Ishikawa (cell line): ENCODE measurements around the gene ZGPAT.

Source experiments
- EGR1 ChIP-seq: IDR thresholded peaks from 2 replicates; pipeline ENCODE4 v1.6.1; 2012
- MAX ChIP-seq: IDR thresholded peaks from 2 replicates; pipeline ENCODE4 v1.6.1; 2012
- RAD21 ChIP-seq: IDR thresholded peaks from 2 replicates; pipeline ENCODE4 v1.6.1; 2012; ENCODE audit warnings: low read depth
- REST ChIP-seq: IDR thresholded peaks from 2 replicates; pipeline ENCODE4 v1.6.1; 2012; ENCODE audit warnings: low read depth, mild to moderate bottlenecking
- TAF1 ChIP-seq: IDR thresholded peaks from 2 replicates; pipeline ENCODE4 v1.6.1; 2012; ENCODE audit warnings: low read depth, mild to moderate bottlenecking
- YY1 ChIP-seq: IDR thresholded peaks from 2 replicates; pipeline ENCODE4 v1.6.1; 2012; ENCODE audit warnings: low read depth

- TF ChIP-seq RAD21: no peak
- no peak for TF ChIP-seq YY1
- no peak for TF ChIP-seq MAX
- TF ChIP-seq REST: no peak
- TF ChIP-seq EGR1: no peak
- TF ChIP-seq TAF1: no peak
Measured at GRCh38 chr20:63697357-63697867, 10.4 kb upstream of the ZGPAT start.
